Osteocyte (in vitro differentiated cells): ENCODE measurements around the gene ACTL8. TPM values are rescaled to one million over a fixed set of nuclear protein-coding genes. Genes with fewer than 3 reads are reported as not detected.

Experiments used
- DNase-seq: peaks from one replicate; pipeline ENCODE4 v3.0.0; 2021; ENCODE audit warnings: mixed read lengths; ENCODE audit not compliant: unreplicated experiment; ENCODE audit errors: extremely low spot score
- H3K27ac Mint-ChIP-seq: one replicate; pipeline ENCODE4 v1.8.0; 2021; ENCODE audit warnings: mild to moderate bottlenecking, mixed read lengths; ENCODE audit not compliant: unreplicated experiment
- H3K27me3 Mint-ChIP-seq: one replicate; pipeline ENCODE4 v1.8.0; 2021; ENCODE audit warnings: mixed read lengths; ENCODE audit not compliant: unreplicated experiment
- H3K36me3 Mint-ChIP-seq: one replicate; pipeline ENCODE4 v1.8.0; 2021; ENCODE audit warnings: mixed read lengths; ENCODE audit not compliant: unreplicated experiment
- H3K4me1 Mint-ChIP-seq: one replicate; pipeline ENCODE4 v1.8.0; 2021; ENCODE audit warnings: mixed read lengths; ENCODE audit not compliant: unreplicated experiment
- H3K4me3 Mint-ChIP-seq: one replicate; pipeline ENCODE4 v1.8.0; 2021; ENCODE audit warnings: mild to moderate bottlenecking, moderate library complexity, mixed read lengths; ENCODE audit not compliant: unreplicated experiment
- H3K9me3 Mint-ChIP-seq: one replicate; pipeline ENCODE4 v1.8.0; 2021; ENCODE audit warnings: mixed read lengths; ENCODE audit not compliant: unreplicated experiment
- CTCF ChIP-seq: fragments of 200-600 bp; sonication (generic); IDR thresholded peaks from 2 replicates; pipeline ENCODE4 v1.5.0; 2021; ENCODE audit warnings: antibody characterized with exemption, mild to moderate bottlenecking, moderate library complexity
- total RNA-seq: library from RNA; stranded (reverse); gene quantifications from 2 replicates; pipeline ENCODE4 v1.2.1, GENCODE V29; 2021

ACTL8 gene
- total RNA-seq, 1 donor from 2014 or later: not detected

- H3K9me3 Mint-ChIP-seq: peaks cover 8% of the 10 kb centered on the region
- no peak overlapping the region for H3K4me3 Mint-ChIP-seq
- TF ChIP-seq CTCF: no peak
- H3K27me3 Mint-ChIP-seq: no peaks in the 10 kb centered on the region
- no peaks in the 10 kb centered on the region for H3K36me3 Mint-ChIP-seq
- peaks cover 23% of the 10 kb centered on the region for H3K4me1 Mint-ChIP-seq
- H3K27ac Mint-ChIP-seq: no peak overlapping the region
- no peak for DNase-seq
These were observed 8.9 kb downstream of the ACTL8 start for GRCh38 chr1:17763995-17764394.

DNA sequence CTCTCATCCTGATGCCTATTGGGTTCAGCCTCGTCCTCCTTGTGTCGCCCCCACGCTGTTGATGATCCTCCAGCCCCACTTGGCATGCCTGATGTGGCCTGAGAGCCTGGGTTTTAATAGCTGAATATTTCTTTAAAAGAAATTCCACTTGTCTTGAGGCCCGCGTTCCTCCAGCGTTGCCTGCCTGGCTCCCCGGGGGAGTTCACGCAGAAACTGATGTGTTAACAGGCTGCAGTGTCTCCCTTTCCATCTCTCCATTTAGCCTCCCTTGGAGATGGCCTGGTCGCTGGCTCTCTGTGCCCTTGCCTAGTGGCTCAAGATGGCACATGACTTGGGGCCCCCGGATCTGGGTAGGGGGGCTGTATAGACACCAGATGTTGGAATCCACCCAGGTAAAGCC, 9.5 kb downstream of the ACTL8 start:
- peaks cover 29% of the 10 kb centered on the region for H3K4me1 Mint-ChIP-seq
- peaks cover 5% of the 10 kb centered on the region for H3K9me3 Mint-ChIP-seq
- TF ChIP-seq CTCF: no peak
- no peak overlapping the region for H3K27ac Mint-ChIP-seq
- DNase-seq: no peak
- no peaks in the 10 kb centered on the region for H3K36me3 Mint-ChIP-seq
- no peaks in the 10 kb centered on the region for H3K27me3 Mint-ChIP-seq
- no peak overlapping the region for H3K4me3 Mint-ChIP-seq

- Mint-ChIP-seq H3K27ac (peak overlapping the region; percentile 65), H3K27me3 (no peaks in the 10 kb centered on the region), H3K4me3 (no peak overlapping the region), H3K9me3 (no peaks in the 10 kb centered on the region), H3K4me1 (peaks cover 29% of the 10 kb centered on the region), H3K36me3 (no peaks in the 10 kb centered on the region)
- DNase-seq: no peak
- TF ChIP-seq CTCF: no peak
These were observed 10.6 kb downstream of the ACTL8 start for GRCh38 chr1:17765444-17766411.

- DNase-seq: peak; percentile 86
- TF ChIP-seq CTCF: no peak
- Mint-ChIP-seq H3K27me3 (no peaks in the 10 kb centered on the region), H3K4me1 (peaks cover 29% of the 10 kb centered on the region), H3K9me3 (no peaks in the 10 kb centered on the region), H3K36me3 (no peaks in the 10 kb centered on the region), H3K27ac (peak overlapping the region; percentile 89), H3K4me3 (no peak overlapping the region)
These were observed 13.6 kb downstream of the ACTL8 start for GRCh38 chr1:17768651-17769241.

GRCh38 chr1:17770983-17771382, 15.8 kb downstream of the ACTL8 start:
- Mint-ChIP-seq H3K27ac (no peak overlapping the region), H3K36me3 (no peaks in the 10 kb centered on the region), H3K4me3 (no peak overlapping the region), H3K4me1 (peaks cover 22% of the 10 kb centered on the region), H3K9me3 (no peaks in the 10 kb centered on the region), H3K27me3 (no peaks in the 10 kb centered on the region)
- TF ChIP-seq CTCF: no peak
- no peak for DNase-seq
